GM12873 (cell line): ENCODE data around the gene ARFGAP3.

ENCODE experiments used
- CTCF ChIP-seq: IDR thresholded peaks from 2 replicates; pipeline ENCODE4 v1.5.1; 2012; ENCODE audit warnings: low read depth, mild to moderate bottlenecking, moderate library complexity, low read length, control low read depth; ENCODE audit not compliant: insufficient read depth; ENCODE audit errors: missing control alignments

The ARFGAP3 gene

GRCh38 chr22:42857845-42858481 is 890 bp upstream of the ARFGAP3 start:
- TF ChIP-seq CTCF = no peak

DNA sequence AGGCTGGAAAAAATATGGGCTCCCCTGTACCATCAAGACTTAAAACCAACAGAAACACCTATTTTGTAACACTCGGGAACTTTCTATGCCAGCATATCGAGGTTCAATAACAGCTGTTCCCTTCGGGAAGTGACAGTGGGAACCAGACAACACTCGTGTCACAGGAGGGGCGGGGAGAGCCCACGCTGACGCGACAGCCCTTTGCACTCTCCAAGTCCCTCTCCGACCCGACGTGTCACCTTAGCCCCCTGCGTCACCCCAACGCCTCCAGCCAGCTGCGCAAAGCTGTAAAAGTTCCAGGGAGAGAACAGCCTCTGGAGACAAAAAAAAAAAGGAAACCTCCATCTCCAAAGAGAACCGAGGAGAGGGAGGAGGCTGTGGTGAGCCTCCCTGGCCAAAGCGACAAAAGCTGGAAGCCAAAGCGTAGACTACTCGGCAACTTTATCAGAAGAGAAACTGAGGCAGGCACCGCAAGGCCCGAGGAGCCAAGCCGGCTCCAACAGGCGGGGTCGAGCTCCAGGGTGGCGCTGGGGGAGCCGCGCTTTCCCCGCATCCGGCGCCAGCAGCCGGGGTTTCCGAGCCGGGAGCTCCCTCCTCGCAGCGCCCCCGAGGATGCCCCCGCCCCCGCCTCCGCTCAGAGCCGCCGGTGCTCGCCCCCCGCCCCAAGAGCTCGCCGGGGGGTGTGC is 751 bp downstream of the ARFGAP3 start:
- no peak for TF ChIP-seq CTCF

GRCh38 chr22:42855721-42856120 is 1.4 kb downstream of the ARFGAP3 start:
- TF ChIP-seq CTCF = no peak

- TF ChIP-seq CTCF = no peak
Observed at GRCh38 chr22:42855211-42855610, 1.9 kb downstream of the ARFGAP3 start.

DNA sequence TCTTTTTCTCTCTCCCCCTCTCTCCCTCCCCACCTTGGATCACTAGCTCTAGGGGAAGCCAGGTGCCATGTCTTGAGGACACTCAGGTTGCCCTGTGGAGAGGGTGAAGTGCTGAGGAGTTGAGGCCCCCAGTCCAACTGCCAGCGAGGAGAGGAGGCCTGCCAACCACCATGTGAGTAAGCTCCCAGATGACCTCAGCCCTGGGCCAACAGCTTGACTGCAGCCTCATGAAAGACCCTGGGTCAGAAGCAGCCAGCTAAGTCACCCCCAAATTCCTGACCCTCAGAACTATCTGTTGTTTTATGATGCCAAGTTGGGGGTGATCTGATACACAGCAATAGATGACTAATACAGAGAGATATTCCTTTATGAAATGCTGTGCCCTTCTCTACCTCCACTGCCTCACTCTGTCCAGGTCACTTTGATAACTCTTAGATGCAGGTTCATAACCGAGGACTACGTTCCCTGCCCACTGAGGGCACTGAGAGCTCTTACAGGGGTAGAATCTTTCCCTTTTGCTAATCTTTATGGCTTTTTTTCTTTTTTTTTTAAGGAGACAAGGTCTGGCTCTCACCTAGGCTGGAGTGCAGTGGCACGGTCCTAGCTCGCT is 8.0 kb downstream of the ARFGAP3 start:
- no peak for TF ChIP-seq CTCF

GRCh38 chr22:42847110-42847509 is 10.0 kb downstream of the ARFGAP3 start:
- TF ChIP-seq CTCF = no peak

DNA sequence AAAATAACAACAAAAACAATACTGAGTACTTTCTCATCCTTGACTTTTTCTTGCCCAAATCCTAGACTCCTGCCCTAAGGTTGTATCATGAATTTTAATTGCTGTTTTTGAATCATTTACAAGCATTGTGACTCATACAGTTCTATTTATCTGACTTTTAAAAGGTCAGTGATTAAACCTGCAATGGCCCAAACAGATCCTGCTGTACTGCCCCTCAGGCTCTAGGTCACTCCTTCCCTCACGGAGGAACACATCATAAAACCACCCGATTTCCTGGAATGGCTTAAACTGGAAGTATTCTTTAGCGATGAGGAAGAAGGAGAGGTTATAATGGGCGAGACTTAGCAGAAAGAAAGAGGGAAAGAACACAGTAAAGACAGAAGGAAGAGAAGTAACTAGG is 12.3 kb downstream of the ARFGAP3 start:
- no peak for TF ChIP-seq CTCF
